HEK293 (cell line): ENCODE results near the gene HSPA4L.

ENCODE experiments used
- CTCF ChIA-PET: fragments of 350-600 bp; formaldehyde crosslinking; extraction: SDS; loops from one replicate; lab custom pipeline; 2021; ENCODE audit warnings: antibody characterized with exemption; lab: Yijun Ruan, JAX
- POLR2A ChIA-PET: fragments of 300-600 bp; formaldehyde crosslinking; extraction: SDS; loops from one replicate; lab custom pipeline; 2020; ENCODE audit warnings: antibody characterized with exemption, inconsistent platforms; lab: Yijun Ruan, JAX
- H3K27ac ChIP-seq: fragments of 200-500 bp; sonication (Bioruptor generic); 2 replicates; pipeline ENCODE4 v1.5.1; 2014; ENCODE audit warnings: low read depth, low read length, control low read depth, inconsistent platforms; ENCODE audit errors: extremely low read depth
- H3K36me3 ChIP-seq, 2 experiments: fragments of 200-500 bp in 1 of 2; sonication (Bioruptor generic) in 1 of 2; 1 replicate in 1 of 2; 2 replicates in 1 of 2; pipeline ENCODE4 v1.5.1; 2014 to 2017; ENCODE audit warnings: inconsistent platforms in 2 of 2, low read length in 2 of 2; ENCODE audit not compliant: control insufficient read depth in 2 of 2, insufficient read depth in 1 of 2
- H3K4me1 ChIP-seq: fragments of 200-500 bp; sonication (Bioruptor generic); 2 replicates; pipeline ENCODE4 v1.5.1; 2014; ENCODE audit warnings: mild to moderate bottlenecking, low read length, inconsistent platforms; ENCODE audit not compliant: control insufficient read depth, insufficient read depth
- H3K4me3 ChIP-seq: 2 replicates; pipeline ENCODE4 v1.5.1; 2011; ENCODE audit warnings: low read depth, mild to moderate bottlenecking, control low read depth, low read length, moderate library complexity
- H3K9me3 ChIP-seq: fragments of 200-500 bp; sonication (Bioruptor generic); 2 replicates; pipeline ENCODE4 v1.5.1; 2014; ENCODE audit warnings: low read depth, low read length, inconsistent platforms; ENCODE audit not compliant: control insufficient read depth, insufficient read depth
- BCL6B ChIP-seq: fragments of 450-650 bp; formaldehyde crosslinking; IDR thresholded peaks from 2 replicates; pipeline ENCODE4 v1.5.1; 2017; ENCODE audit warnings: missing biosample characterization, missing genetic modification characterization
- KLF16 ChIP-seq: fragments of 450-650 bp; formaldehyde crosslinking; IDR thresholded peaks from 2 replicates; pipeline ENCODE4 v1.5.1; 2017; ENCODE audit warnings: missing biosample characterization, missing genetic modification characterization
- PRDM1 ChIP-seq: fragments of 450-650 bp; formaldehyde crosslinking; IDR thresholded peaks from 2 replicates; pipeline ENCODE4; 2016; ENCODE audit warnings: missing biosample characterization, missing genetic modification characterization
- PRDM4 ChIP-seq: fragments of 450-650 bp; formaldehyde crosslinking; IDR thresholded peaks from 2 replicates; pipeline ENCODE4 v1.5.1; 2017; ENCODE audit warnings: missing biosample characterization, missing genetic modification characterization
- PRDM6 ChIP-seq: fragments of 450-650 bp; formaldehyde crosslinking; IDR thresholded peaks from 2 replicates; pipeline ENCODE4 v1.5.1; 2017; ENCODE audit warnings: missing biosample characterization, missing genetic modification characterization
- RBAK ChIP-seq: fragments of 450-650 bp; formaldehyde crosslinking; IDR thresholded peaks from 2 replicates; pipeline ENCODE4 v1.5.1; 2016; ENCODE audit warnings: missing biosample characterization, missing genetic modification characterization
- SP3 ChIP-seq: fragments of 450-650 bp; formaldehyde crosslinking; IDR thresholded peaks from 2 replicates; pipeline ENCODE4 v1.5.1; 2016; ENCODE audit warnings: missing biosample characterization, missing genetic modification characterization
- ZBTB11 ChIP-seq: fragments of 450-650 bp; formaldehyde crosslinking; conservative IDR thresholded peaks from 2 replicates; pipeline ENCODE4 v1.5.1; 2016; ENCODE audit warnings: low read depth, missing biosample characterization, missing genetic modification characterization
- ZBTB17 ChIP-seq: fragments of 450-650 bp; formaldehyde crosslinking; IDR thresholded peaks from 2 replicates; pipeline ENCODE4 v1.5.1; 2016; ENCODE audit warnings: missing biosample characterization, missing genetic modification characterization
- ZBTB26 ChIP-seq: fragments of 450-650 bp; formaldehyde crosslinking; optimal IDR thresholded peaks from 2 replicates; pipeline ENCODE3; 2016; ENCODE audit warnings: missing biosample characterization, mild to moderate bottlenecking, missing genetic modification characterization
- ZNF114 ChIP-seq: fragments of 450-650 bp; formaldehyde crosslinking; IDR thresholded peaks from 2 replicates; pipeline ENCODE4 v1.5.0; 2017; ENCODE audit warnings: missing biosample characterization, missing genetic modification characterization
- ZNF133 ChIP-seq: fragments of 450-650 bp; formaldehyde crosslinking; IDR thresholded peaks from 2 replicates; pipeline ENCODE4 v1.5.1; 2016; ENCODE audit warnings: missing biosample characterization, missing genetic modification characterization
- ZNF155 ChIP-seq: fragments of 450-650 bp; formaldehyde crosslinking; IDR thresholded peaks from 2 replicates; pipeline ENCODE4 v1.5.1; 2016; ENCODE audit warnings: missing biosample characterization, missing genetic modification characterization
- ZNF18 ChIP-seq: fragments of 450-650 bp; formaldehyde crosslinking; IDR thresholded peaks from 2 replicates; pipeline ENCODE4 v1.5.1; 2016; ENCODE audit warnings: missing biosample characterization, missing genetic modification characterization
- ZNF202 ChIP-seq: fragments of 450-650 bp; formaldehyde crosslinking; IDR thresholded peaks from 2 replicates; pipeline ENCODE4 v1.5.1; 2016; ENCODE audit warnings: missing biosample characterization, missing genetic modification characterization, borderline replicate concordance
- ZNF266 ChIP-seq: fragments of 450-650 bp; formaldehyde crosslinking; IDR thresholded peaks from 2 replicates; pipeline ENCODE4 v1.5.1; 2016; ENCODE audit warnings: missing biosample characterization, missing genetic modification characterization, low read depth
- ZNF324 ChIP-seq: fragments of 450-650 bp; formaldehyde crosslinking; IDR thresholded peaks from 2 replicates; pipeline ENCODE4 v1.5.1; 2016; ENCODE audit warnings: missing biosample characterization, missing genetic modification characterization
- ZNF488 ChIP-seq: fragments of 450-650 bp; formaldehyde crosslinking; IDR thresholded peaks from 2 replicates; pipeline ENCODE4 v1.5.1; 2016; ENCODE audit warnings: missing biosample characterization, missing genetic modification characterization
- ZNF585B ChIP-seq: fragments of 450-650 bp; formaldehyde crosslinking; IDR thresholded peaks from 2 replicates; pipeline ENCODE4 v1.5.1; 2016; ENCODE audit warnings: missing biosample characterization, missing genetic modification characterization
- ZNF623 ChIP-seq: fragments of 450-650 bp; formaldehyde crosslinking; IDR thresholded peaks from 2 replicates; pipeline ENCODE4 v1.5.1; 2016; ENCODE audit warnings: missing biosample characterization, missing genetic modification characterization
- ZNF701 ChIP-seq: fragments of 450-650 bp; formaldehyde crosslinking; IDR thresholded peaks from 2 replicates; pipeline ENCODE4 v1.5.1; 2016; ENCODE audit warnings: missing biosample characterization, missing genetic modification characterization

HSPA4L gene

GRCh38 chr4:127783026-127783769, 1.1 kb downstream of the HSPA4L start (continued):
- TF ChIP-seq ZBTB11 (tag by site-specific recombination): no peak
- no peak for TF ChIP-seq ZNF623 (tag by site-specific recombination)
- TF ChIP-seq ZNF18 (tag by site-specific recombination): 0 out of 2 replicates have a peak, but pooled peaks have one; percentile 26
- 0 out of 2 replicates have a peak, but pooled peaks have one; percentile 30 for TF ChIP-seq KLF16 (tag by site-specific recombination)
- TF ChIP-seq ZNF585B (tag by site-specific recombination): no peak
- TF ChIP-seq, all 188 proteins: peak for 16

- ChIA-PET POLR2A (no interaction called here), CTCF (no interaction called here)
- H3K36me3 ChIP-seq: peaks cover 0 to 3% of the 10 kb centered on the region in 2 experiments; a peak in 1 of 3 replicates
- H3K4me3 ChIP-seq: peak overlapping the region; percentile 74
- no peak overlapping the region for H3K27ac ChIP-seq
- H3K9me3 ChIP-seq: no peaks in the 10 kb centered on the region
- H3K4me1 ChIP-seq: no peaks in the 10 kb centered on the region
- peak; percentile 21; the same call in 1 of the 2 replicates for TF ChIP-seq PRDM6
- TF ChIP-seq ZBTB17 (tag by site-specific recombination): peak; percentile 68
- no peak for TF ChIP-seq ZNF155
- TF ChIP-seq ZNF488 (tag by site-specific recombination): no peak
- no peak for TF ChIP-seq ZNF114 (tag by site-specific recombination)
- no peak for TF ChIP-seq SP3
- TF ChIP-seq ZNF133 (tag by site-specific recombination): no peak
- no peak for TF ChIP-seq ZNF701 (tag by site-specific recombination)
- no peak for TF ChIP-seq ZBTB26 (tag by site-specific recombination)
- peak; percentile 90 for TF ChIP-seq PRDM1 (tag by site-specific recombination)
- no peak for TF ChIP-seq RBAK (tag by site-specific recombination)
- no peak for TF ChIP-seq ZNF266 (tag by site-specific recombination)
- no peak for TF ChIP-seq BCL6B (tag by site-specific recombination)
- no peak for TF ChIP-seq ZNF202 (tag by site-specific recombination)
- TF ChIP-seq PRDM4 (tag by site-specific recombination): no peak
- TF ChIP-seq ZNF324 (tag by site-specific recombination): no peak
These were observed 2.0 kb downstream of the HSPA4L start for GRCh38 chr4:127783955-127784770.
